Large intestine (tissue), 3 donors: ENCODE data around the gene TAF6L. TPM values are rescaled to one million over a fixed set of nuclear protein-coding genes. Genes with fewer than 3 reads are reported as not detected.
"Not testable (repeated sequence)": the region's sequence is repeated elsewhere in the genome, so short reads cannot be mapped to it uniquely, and the experiment has no call there.

Source experiments
- DNase-seq, 2 donors: peaks; one replicate each; pipeline versions ENCODE4 v3.0.0 to v3.0.0-alpha.2; 2013
- H3K27ac ChIP-seq: one replicate; pipeline ENCODE4 v1.5.1; 2013; ENCODE audit warnings: low read length
- H3K27me3 ChIP-seq: 2 replicates; pipeline ENCODE4 v1.6.1; 2013; ENCODE audit warnings: low read length; ENCODE audit not compliant: control insufficient read depth, insufficient read depth
- H3K36me3 ChIP-seq: 2 replicates; pipeline ENCODE4 v1.6.1; 2013; ENCODE audit warnings: low read length; ENCODE audit not compliant: control insufficient read depth, insufficient read depth
- H3K4me1 ChIP-seq: one replicate; pipeline ENCODE4 v1.6.1; 2013; ENCODE audit warnings: low read length; ENCODE audit not compliant: control insufficient read depth, insufficient read depth
- H3K4me3 ChIP-seq: one replicate; pipeline ENCODE4 v1.5.1; 2013; ENCODE audit warnings: low read length
- H3K9me3 ChIP-seq: one replicate; pipeline ENCODE4 v1.6.1; 2013; ENCODE audit warnings: mild to moderate bottlenecking, low read depth, low read length, moderate library complexity; ENCODE audit not compliant: control insufficient read depth
- WGBS: methylation state at CpG from one replicate; pipeline ENCODE4 v1.1.5; 2013; ENCODE audit warnings: low lambda C conversion rate; ENCODE audit not compliant: insufficient coverage; 5-methylcytosine and 5-hydroxymethylcytosine counted together
- polyA plus RNA-seq: library from polyadenylated mRNA; unstranded; fragments of 120-200 nt; gene quantifications from one replicate; pipeline ENCODE4 v1.2.1, GENCODE V29; 2013

The TAF6L gene
- polyA plus RNA-seq, 1 donor = 28.5 TPM

DNA sequence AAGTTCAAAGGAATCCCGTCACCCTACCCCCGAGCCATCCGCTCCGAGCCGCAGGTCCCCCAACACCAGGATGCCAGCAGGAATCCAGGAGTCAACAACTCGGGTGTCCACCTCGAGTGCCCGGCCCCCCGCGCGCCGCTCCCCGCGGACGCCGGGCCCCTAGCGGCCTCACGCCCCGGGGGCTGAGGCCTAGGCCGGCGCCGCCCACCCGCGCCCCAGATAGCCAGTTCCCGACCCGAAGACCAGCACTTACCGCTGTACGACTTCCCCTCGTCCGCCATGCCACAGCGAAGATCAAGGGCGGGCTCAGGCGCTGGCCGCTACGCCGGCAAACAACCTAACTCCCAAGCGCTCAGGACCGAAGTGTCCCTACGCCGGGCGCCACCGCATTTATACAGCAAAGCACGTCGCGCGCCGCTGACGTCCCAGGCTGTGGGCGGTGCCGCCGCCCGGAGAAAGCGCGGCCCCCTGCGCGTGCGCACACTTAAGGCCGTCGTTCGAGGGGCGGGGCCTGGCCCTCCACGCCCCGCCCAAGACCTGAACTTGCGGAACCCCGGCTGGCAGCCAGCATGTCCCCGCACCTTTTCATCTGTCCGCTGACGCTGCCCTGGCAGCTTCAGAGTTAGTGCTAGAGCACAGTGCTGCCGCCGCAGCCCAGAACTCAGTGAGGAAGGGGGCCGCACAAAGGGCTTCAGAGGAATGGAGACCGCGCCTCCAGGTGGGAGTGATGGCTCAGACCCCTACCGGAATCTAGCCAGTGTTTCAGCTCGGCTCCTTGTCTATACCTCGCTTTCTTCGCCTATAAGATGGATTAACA, 34.1 kb downstream of the TAF6L start, which contains the start of gene NXF1:
Gene NXF1 (minus strand): TSS at position 365 of the 817 bp plus-strand sequence. CDS start 84 bp downstream, at position 281.
- WGBS = no CpG with 5 or more reads among the region's 77 CpGs
- H3K4me3 ChIP-seq = peak within 1 kb of the TSS; percentile 67
- peaks cover 4% of the 10 kb centered on the region for H3K4me1 ChIP-seq
- peak; percentile 96 to 97 for DNase-seq
- H3K27ac ChIP-seq = peak within 1 kb of the TSS; percentile 69
- peaks cover 36% of the 10 kb centered on the region for H3K36me3 ChIP-seq
- H3K27me3 ChIP-seq = no peaks in the 10 kb centered on the region
- no peaks in the 10 kb centered on the region for H3K9me3 ChIP-seq

DNA sequence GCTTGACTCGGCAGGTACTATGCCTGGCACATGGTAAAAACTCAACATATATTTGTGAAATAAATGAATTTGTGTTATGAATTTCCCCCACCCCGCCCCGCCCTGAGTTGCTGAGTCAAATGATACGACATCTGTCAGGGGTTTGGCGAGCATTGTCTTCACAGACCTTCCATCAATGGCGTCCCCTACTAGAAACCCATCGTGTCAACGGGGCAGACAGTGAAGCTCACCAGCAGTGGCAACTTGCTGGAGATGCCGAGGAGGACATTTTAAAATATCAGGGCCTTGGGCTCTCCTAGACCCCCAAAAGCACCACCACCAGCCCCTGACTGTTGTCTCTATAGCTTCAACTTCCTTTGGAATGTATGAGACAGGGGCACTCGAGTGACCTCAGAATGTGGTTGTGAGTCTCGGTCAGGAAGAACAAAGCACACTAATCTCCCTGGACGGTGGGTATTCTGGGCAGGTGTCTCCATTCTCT, 34.8 kb downstream of the TAF6L start:
- Histone ChIP-seq H3K36me3 (peaks cover 29% of the 10 kb centered on the region), H3K27me3 (no peaks in the 10 kb centered on the region), H3K27ac (peak overlapping the region; percentile 50), H3K9me3 (no peaks in the 10 kb centered on the region), H3K4me3 (peak overlapping the region; percentile 67), H3K4me1 (peaks cover 4% of the 10 kb centered on the region)
- DNase-seq = peak in 1 of 2 donors; percentile 20
- WGBS = no CpG with 5 or more reads among the region's 12 CpGs

DNA sequence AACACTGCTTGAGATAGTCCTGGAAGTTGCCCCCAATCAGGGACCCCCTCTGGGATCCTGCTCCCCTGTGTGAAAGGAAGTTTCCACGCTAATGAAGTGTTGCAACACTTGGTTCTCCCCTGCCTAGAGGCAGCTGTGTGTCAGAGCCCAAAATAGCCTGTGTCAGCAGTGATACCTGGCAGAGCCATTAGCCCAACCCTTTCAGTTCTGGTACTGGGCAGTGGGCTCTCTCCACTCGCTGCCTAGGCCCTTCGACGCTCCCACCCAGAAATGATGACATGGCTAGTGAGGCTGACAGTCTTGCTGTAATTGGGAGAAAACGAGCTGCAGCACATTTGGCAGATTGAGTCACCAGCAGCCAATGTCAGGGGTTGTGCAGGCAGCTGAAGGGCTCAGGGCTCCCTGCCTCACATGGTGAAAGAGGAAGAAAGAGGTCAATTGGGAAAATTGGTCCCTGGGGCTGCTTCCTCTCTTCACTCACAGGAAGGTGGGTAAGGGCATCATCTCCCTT, 35.5 kb downstream of the TAF6L start:
- Histone ChIP-seq H3K9me3 (no peaks in the 10 kb centered on the region), H3K4me3 (no peak overlapping the region), H3K27me3 (no peaks in the 10 kb centered on the region), H3K36me3 (peaks cover 22% of the 10 kb centered on the region), H3K27ac (no peak overlapping the region), H3K4me1 (peaks cover 4% of the 10 kb centered on the region)
- no peak for DNase-seq
- no CpG with 5 or more reads among the region's 5 CpGs for WGBS

- WGBS = 100% methylated on average over 1 of the region's 1 CpG
- H3K27me3 ChIP-seq = no peaks in the 10 kb centered on the region
- H3K36me3 ChIP-seq = peaks cover 8% of the 10 kb centered on the region
- DNase-seq = no peak
- H3K4me1 ChIP-seq = no peaks in the 10 kb centered on the region
- H3K27ac ChIP-seq = no peak overlapping the region
- H3K4me3 ChIP-seq = no peak overlapping the region
- H3K9me3 ChIP-seq = no peaks in the 10 kb centered on the region
These were observed 39.6 kb downstream of the TAF6L start for GRCh38 chr11:62810748-62811147.

DNA sequence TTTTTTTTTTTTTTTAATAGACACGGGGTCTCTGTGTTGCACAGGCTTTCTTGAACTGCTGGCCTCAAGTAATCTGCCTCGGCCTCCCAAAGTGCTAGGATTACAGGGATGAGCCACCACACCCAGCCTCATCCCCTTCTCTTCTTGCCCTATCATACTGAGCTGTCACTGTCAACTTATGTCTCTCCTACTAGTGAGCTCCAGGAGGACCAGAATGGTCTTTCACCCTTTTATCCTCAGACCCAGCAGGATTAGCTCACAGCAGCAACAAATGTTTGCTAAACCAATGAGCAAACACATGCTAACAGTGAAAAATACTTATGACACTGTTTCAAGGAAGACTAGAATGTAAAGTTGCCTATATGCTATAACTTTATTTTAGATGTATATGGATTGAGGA, 40.5 kb downstream of the TAF6L start:
- Histone ChIP-seq H3K36me3 (peaks cover 14% of the 10 kb centered on the region), H3K27ac (no peak overlapping the region), H3K4me1 (no peaks in the 10 kb centered on the region), H3K4me3 (no peak overlapping the region), H3K9me3 (no peaks in the 10 kb centered on the region), H3K27me3 (no peaks in the 10 kb centered on the region)
- no peak for DNase-seq
- WGBS = no CpG with 5 or more reads among the region's 2 CpGs

DNA sequence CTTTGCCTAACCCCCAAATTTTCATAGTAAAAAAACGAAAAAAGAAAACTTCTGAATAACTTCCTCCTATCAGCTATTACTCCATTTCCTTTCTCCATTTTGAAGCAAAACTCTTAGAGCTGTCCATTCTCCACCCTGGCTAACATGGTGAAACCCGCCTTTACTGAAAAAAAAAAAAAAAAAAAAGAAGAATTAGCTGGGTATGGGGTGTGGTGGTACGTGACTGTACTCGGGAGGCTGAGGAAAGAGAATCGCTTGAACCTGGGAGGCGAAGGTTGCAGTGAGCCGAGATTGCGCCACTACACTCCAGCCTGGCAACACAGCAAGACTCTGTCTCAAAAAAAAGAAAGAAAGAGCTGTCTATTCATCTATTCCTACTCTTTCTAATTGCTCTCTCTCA, 45.4 kb downstream of the TAF6L start:
- DNase-seq = no peak
- no peak overlapping the region for H3K4me3 ChIP-seq
- WGBS = 75% methylated on average over 2 of the region's 8 CpGs
- H3K4me1 ChIP-seq = no peaks in the 10 kb centered on the region
- no peaks in the 10 kb centered on the region for H3K9me3 ChIP-seq
- H3K27ac ChIP-seq = no peak overlapping the region
- H3K27me3 ChIP-seq = no peaks in the 10 kb centered on the region
- peaks cover 33% of the 10 kb centered on the region for H3K36me3 ChIP-seq

DNA sequence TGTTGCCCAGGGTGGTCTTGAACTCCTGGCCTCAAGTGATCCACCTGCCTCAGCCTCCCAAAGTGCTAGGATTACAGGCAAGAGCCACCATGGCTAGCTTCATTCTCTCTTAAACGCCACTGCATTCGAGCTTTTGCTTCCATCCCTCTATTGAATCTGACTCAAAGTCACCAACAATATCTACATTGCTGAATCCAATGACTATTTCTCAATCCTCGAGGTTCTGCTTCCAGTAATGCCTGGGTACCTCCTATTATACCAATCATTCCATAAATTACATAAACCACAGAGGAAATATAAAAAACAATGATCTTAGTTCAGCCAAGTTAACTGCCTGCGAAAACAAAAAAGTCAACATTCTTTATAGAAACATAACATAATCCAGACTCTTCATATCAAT, 45.9 kb downstream of the TAF6L start:
- peaks cover 38% of the 10 kb centered on the region for H3K36me3 ChIP-seq
- no peaks in the 10 kb centered on the region for H3K4me1 ChIP-seq
- H3K4me3 ChIP-seq = no peak overlapping the region
- no peak for DNase-seq
- H3K9me3 ChIP-seq = no peaks in the 10 kb centered on the region
- H3K27ac ChIP-seq = no peak overlapping the region
- WGBS = 100% methylated on average over 1 of the region's 4 CpGs
- no peaks in the 10 kb centered on the region for H3K27me3 ChIP-seq

- H3K4me1 ChIP-seq = no peaks in the 10 kb centered on the region
- H3K4me3 ChIP-seq = no peak overlapping the region
- WGBS = no CpG with 5 or more reads among the region's 3 CpGs
- H3K27ac ChIP-seq = no peak overlapping the region
- no peaks in the 10 kb centered on the region for H3K9me3 ChIP-seq
- no peak for DNase-seq
- no peaks in the 10 kb centered on the region for H3K27me3 ChIP-seq
- H3K36me3 ChIP-seq = peaks cover 72% of the 10 kb centered on the region
These were observed 52.5 kb downstream of the TAF6L start for GRCh38 chr11:62823677-62824076.

DNA sequence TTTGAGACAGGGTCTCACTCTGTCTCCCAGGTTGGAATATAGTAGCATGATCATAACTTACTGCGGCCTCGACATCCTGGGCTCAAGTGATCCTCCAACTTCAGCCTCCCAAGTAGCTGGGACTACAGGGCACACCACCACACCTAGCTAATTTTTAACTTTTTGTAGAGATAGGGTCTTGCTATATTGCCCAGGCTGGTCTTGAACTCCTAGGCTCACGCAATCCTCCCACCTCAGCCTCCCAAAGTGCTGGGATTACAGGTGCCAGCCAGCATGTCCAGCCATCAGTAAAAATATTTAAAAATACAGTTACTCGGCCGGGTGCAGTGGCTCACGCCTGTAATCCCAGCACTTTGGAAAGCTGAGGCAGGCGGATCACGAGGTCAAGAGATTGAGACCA, 56.9 kb downstream of the TAF6L start:
- not testable (repeated sequence) for H3K27ac ChIP-seq, DNase-seq, H3K4me1 ChIP-seq, H3K27me3 ChIP-seq, H3K4me3 ChIP-seq, H3K9me3 ChIP-seq
- peaks cover 46% of the 10 kb centered on the region for H3K36me3 ChIP-seq
- 100% methylated on average over 1 of the region's 8 CpGs for WGBS

DNA sequence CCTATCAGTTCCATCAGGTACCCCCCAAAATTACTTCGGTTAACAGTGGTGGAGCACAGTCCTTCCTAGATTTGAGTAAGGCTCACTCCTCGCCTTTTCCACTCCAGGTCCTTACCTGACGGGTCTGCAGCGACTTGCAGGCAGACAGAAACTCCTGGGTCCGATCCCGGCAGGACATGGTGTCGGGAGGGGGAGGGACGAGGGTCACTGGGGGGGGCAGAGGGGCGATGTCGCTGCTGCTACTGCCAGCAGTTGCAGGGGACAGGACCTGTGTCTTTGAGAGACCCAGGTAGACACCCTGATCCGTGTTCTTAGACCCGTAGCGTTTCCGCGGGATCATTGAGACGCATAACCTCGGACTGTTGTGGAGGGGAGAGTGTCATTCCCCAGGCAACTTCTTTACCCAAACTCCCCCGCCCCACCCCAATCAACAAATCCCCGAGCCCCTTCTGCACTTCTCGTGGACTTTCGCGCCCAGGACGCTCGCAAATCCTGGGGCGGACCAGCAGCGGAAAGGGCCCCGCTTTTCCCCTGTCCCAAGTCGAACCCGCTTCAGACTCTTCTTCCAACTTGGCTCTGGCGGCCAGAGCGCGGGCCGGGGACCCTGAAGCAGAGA, 59.8 kb downstream of the TAF6L start:
- Histone ChIP-seq H3K36me3 (peaks cover 42% of the 10 kb centered on the region), H3K27ac (peak overlapping the region; percentile 98), H3K4me3 (peak overlapping the region; percentile 87), H3K9me3 (no peaks in the 10 kb centered on the region), H3K27me3 (no peaks in the 10 kb centered on the region), H3K4me1 (peaks cover 10% of the 10 kb centered on the region)
- no CpG with 5 or more reads among the region's 33 CpGs for WGBS
- DNase-seq = peak in 1 of 2 donors; percentile 17
